ENCODE measurements around the gene DLGAP5. TPM values are rescaled to one million over a fixed set of nuclear protein-coding genes. Genes with fewer than 3 reads are reported as not detected.

Gene DLGAP5
- total RNA-seq, 1 donor from 2014 or later = 8.8 TPM

DNA sequence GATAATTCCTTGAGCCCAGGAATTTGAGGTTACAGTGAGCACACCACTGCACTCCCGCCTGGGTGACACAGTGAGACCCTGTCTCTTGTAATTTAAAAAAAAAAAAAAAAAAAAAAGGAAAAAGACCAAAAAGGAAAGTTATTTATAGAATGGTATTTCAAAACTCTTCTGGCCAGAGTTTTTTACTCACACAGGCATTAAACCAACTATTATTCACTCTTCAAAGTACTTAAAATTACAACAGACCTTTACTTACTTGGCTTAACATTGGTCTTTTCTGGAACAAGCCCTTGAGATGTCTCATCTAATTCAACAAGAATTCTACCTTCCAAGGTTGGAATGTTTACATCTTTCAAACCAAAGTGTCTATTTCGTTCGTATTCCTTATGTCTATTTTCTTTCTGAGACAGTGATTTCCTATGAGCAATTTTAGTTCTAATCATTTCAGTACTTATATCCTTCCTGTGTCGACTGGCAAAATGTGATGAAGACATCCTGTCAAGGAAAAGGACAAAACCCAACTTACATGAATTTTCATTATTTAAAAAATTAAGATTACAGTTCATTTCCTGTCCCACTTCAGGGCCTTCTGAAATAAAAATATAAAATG lies 2.6 kb downstream of the DLGAP5 start:
- Mint-ChIP-seq H3K27me3 (ENCODE audit: low read depth) (no peaks in the 10 kb centered on the region), H3K27ac (ENCODE audit: unreplicated experiment) (peak overlapping the region; percentile 10), H3K9me3 (ENCODE audit: low read depth) (no peaks in the 10 kb centered on the region), H3K4me1 (ENCODE audit: low read depth) (peaks cover 35% of the 10 kb centered on the region), H3K4me3 (ENCODE audit: unreplicated experiment) (no peak overlapping the region), H3K36me3 (ENCODE audit: low read depth) (no peaks in the 10 kb centered on the region)
- TF ChIP-seq, protein P1, sequence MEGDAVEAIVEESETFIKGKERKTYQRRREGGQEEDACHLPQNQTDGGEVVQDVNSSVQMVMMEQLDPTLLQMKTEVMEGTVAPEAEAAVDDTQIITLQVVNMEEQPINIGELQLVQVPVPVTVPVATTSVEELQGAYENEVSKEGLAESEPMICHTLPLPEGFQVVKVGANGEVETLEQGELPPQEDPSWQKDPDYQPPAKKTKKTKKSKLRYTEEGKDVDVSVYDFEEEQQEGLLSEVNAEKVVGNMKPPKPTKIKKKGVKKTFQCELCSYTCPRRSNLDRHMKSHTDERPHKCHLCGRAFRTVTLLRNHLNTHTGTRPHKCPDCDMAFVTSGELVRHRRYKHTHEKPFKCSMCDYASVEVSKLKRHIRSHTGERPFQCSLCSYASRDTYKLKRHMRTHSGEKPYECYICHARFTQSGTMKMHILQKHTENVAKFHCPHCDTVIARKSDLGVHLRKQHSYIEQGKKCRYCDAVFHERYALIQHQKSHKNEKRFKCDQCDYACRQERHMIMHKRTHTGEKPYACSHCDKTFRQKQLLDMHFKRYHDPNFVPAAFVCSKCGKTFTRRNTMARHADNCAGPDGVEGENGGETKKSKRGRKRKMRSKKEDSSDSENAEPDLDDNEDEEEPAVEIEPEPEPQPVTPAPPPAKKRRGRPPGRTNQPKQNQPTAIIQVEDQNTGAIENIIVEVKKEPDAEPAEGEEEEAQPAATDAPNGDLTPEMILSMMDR (IDR thresholded peaks at IDR 0.05) = no peak
- no peak for DNase-seq (ENCODE audit: low spot score)

DNA sequence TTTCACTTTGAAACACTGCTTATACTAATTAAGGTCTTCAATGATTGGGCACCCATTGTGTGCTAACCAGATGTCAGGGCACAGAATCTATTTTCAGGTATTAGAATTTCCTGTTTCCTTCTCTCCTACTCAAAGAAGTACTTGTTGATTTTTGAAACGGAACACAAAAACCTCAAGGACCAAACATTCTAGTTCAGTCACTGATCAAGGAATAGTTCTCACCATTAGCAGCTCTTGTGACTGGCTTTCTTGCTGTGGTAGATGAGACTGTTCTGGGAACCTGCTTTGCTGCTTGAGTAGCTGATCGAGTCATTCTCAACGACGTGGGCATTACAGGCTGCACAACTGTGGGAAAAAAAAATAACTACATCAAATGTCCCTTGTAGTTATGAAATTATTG lies 11.0 kb downstream of the DLGAP5 start:
- H3K27me3 Mint-ChIP-seq (ENCODE audit: low read depth) = no peaks in the 10 kb centered on the region
- H3K4me1 Mint-ChIP-seq (ENCODE audit: low read depth) = peaks cover 21% of the 10 kb centered on the region
- TF ChIP-seq, protein P1 (IDR thresholded peaks at IDR 0.05) = no peak
- H3K27ac Mint-ChIP-seq (ENCODE audit: unreplicated experiment) = peak overlapping the region; percentile 55
- DNase-seq (ENCODE audit: low spot score) = no peak
- no peaks in the 10 kb centered on the region for H3K36me3 Mint-ChIP-seq (ENCODE audit: low read depth)
- H3K4me3 Mint-ChIP-seq (ENCODE audit: unreplicated experiment) = no peak overlapping the region
- H3K9me3 Mint-ChIP-seq (ENCODE audit: low read depth) = no peaks in the 10 kb centered on the region

DNA sequence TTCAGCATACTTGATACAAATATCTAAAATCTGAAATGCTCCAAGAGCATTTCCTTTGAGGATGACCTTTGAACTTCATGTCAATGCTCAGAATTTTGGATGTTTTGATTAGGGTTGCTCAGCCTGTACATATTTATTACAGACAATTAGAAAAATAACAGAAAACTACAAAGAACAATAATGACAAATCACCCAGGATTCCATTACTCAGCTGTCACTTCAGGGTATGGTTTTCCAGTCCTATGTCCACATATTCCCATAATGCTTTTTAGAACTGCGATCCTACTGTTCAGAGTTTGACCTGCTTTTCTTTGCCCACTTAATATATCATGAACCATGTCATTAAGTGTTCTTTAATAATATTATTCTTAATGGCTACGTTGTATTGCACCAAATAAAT lies 11.4 kb downstream of the DLGAP5 start:
- TF ChIP-seq, protein P1 (IDR thresholded peaks at IDR 0.05) = peak; percentile 7
- no peaks in the 10 kb centered on the region for H3K27me3 Mint-ChIP-seq (ENCODE audit: low read depth)
- no peaks in the 10 kb centered on the region for H3K9me3 Mint-ChIP-seq (ENCODE audit: low read depth)
- no peak for DNase-seq (ENCODE audit: low spot score)
- peak overlapping the region; percentile 55 for H3K27ac Mint-ChIP-seq (ENCODE audit: unreplicated experiment)
- no peaks in the 10 kb centered on the region for H3K36me3 Mint-ChIP-seq (ENCODE audit: low read depth)
- peaks cover 21% of the 10 kb centered on the region for H3K4me1 Mint-ChIP-seq (ENCODE audit: low read depth)
- no peak overlapping the region for H3K4me3 Mint-ChIP-seq (ENCODE audit: unreplicated experiment)

DNA sequence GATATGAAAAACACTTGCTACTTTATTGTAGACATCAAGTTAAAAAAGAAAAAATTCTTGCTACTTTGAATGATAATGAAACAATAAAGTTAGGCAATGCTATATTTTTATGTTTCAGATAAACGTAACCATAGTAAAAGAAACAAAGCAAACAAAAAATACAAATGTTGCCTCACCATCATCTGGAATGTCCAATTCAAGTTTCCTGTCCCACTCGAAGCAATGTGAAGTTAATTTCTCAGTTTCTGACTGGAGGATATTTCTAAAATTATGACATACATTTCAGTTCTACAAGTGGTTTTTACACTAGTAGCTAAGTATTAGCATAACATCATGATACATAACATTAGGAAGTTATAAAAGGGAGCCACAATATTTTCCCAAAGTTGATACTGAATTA lies 20.9 kb downstream of the DLGAP5 start:
- H3K36me3 Mint-ChIP-seq (ENCODE audit: low read depth) = no peaks in the 10 kb centered on the region
- TF ChIP-seq, protein P1 (IDR thresholded peaks at IDR 0.05) = no peak
- H3K4me3 Mint-ChIP-seq (ENCODE audit: unreplicated experiment) = no peak overlapping the region
- no peaks in the 10 kb centered on the region for H3K27me3 Mint-ChIP-seq (ENCODE audit: low read depth)
- H3K4me1 Mint-ChIP-seq (ENCODE audit: low read depth) = no peaks in the 10 kb centered on the region
- H3K9me3 Mint-ChIP-seq (ENCODE audit: low read depth) = no peaks in the 10 kb centered on the region
- DNase-seq (ENCODE audit: low spot score) = no peak
- no peak overlapping the region for H3K27ac Mint-ChIP-seq (ENCODE audit: unreplicated experiment)

DNA sequence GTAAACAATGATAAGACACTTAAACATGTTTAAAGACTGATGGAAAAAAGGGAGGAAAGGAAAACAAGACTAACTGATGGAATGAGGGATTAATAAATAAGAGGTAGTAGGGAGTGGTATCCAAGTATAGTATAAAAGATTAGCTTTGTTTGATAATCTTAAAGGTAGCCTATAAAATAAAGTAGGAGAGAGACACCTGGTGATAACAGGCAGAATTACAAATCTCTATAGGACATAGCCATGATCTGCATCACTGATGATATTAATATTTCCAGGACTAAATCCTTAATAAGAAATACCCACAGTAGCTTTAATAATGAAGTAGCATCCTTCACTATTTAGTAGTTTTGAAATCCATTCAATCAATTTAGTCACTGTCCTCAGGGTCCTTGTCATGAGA lies 30.4 kb downstream of the DLGAP5 start:
- TF ChIP-seq, protein P1 (IDR thresholded peaks at IDR 0.05) = peak; percentile 88
- H3K27me3 Mint-ChIP-seq (ENCODE audit: low read depth) = no peaks in the 10 kb centered on the region
- H3K9me3 Mint-ChIP-seq (ENCODE audit: low read depth) = no peaks in the 10 kb centered on the region
- no peak for DNase-seq (ENCODE audit: low spot score)
- no peak overlapping the region for H3K4me3 Mint-ChIP-seq (ENCODE audit: unreplicated experiment)
- no peaks in the 10 kb centered on the region for H3K36me3 Mint-ChIP-seq (ENCODE audit: low read depth)
- H3K4me1 Mint-ChIP-seq (ENCODE audit: low read depth) = no peaks in the 10 kb centered on the region
- no peak overlapping the region for H3K27ac Mint-ChIP-seq (ENCODE audit: unreplicated experiment)

Data from chondrocyte (in vitro differentiated cells).